Bronchial epithelial cell (primary cell): ENCODE results near the gene GAGE12G. TPM values are rescaled to one million over a fixed set of nuclear protein-coding genes. Genes with fewer than 3 reads are reported as not detected.
"Not testable (repeated sequence)": the region's sequence is repeated elsewhere in the genome, so short reads cannot be mapped to it uniquely, and the experiment has no call there.

Source experiments
- DNase-seq: peaks from one replicate; pipeline ENCODE4 v3.0.0-alpha.2; 2010; ENCODE audit warnings: low read depth
- FAIRE-seq: peaks from 2 replicates; lab custom pipeline; 2011; peaks lifted over from hg19 to GRCh38; lab: Jason Lieb, UNC
- H3K27me3 ChIP-seq: 2 replicates; pipeline ENCODE4 v1.5.1; 2011; ENCODE audit warnings: low read length; ENCODE audit not compliant: control insufficient read depth, insufficient read depth
- H3K36me3 ChIP-seq: 2 replicates; pipeline ENCODE4 v1.5.1; 2011; ENCODE audit warnings: low read length; ENCODE audit not compliant: control insufficient read depth, insufficient read depth
- H3K4me3 ChIP-seq: 2 replicates; pipeline ENCODE4 v1.5.1; 2011; ENCODE audit warnings: mild to moderate bottlenecking, low read depth, low read length, control low read depth
- total RNA-seq: library from RNA; depleted of rRNA; stranded (reverse); fragments of >200 nt; gene quantifications from 2 replicates; pipeline ENCODE4 v1.2.1, GENCODE V29; 2014

GAGE12G gene
- total RNA-seq = not detected in 2 replicates

DNA sequence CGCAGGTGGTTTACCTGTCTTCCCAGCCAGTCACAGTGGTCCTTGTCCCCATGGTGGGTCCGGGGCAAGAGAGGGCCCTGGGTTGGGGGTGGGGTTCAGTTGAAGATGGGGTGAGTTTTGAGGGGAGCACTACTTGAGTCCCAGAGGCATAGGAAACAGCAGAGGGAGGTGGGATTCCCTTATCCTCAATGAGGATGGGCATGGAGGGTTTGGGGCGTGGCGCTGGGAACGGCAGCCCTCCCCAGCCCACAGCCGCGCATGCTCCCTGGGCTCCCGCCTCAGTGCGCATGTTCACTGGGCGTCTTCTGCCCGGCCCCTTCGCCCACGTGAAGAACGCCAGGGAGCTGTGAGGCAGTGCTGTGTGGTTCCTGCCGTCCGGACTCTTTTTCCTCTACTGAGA is at the start of gene GAGE12G:
Gene GAGE12G (plus strand): TSS at position 301 of the 400 bp plus-strand sequence. CDS start 1,155 bp downstream, outside the sequence.
- not testable (repeated sequence) for H3K27me3 ChIP-seq, FAIRE-seq, H3K4me3 ChIP-seq, DNase-seq, H3K36me3 ChIP-seq

DNA sequence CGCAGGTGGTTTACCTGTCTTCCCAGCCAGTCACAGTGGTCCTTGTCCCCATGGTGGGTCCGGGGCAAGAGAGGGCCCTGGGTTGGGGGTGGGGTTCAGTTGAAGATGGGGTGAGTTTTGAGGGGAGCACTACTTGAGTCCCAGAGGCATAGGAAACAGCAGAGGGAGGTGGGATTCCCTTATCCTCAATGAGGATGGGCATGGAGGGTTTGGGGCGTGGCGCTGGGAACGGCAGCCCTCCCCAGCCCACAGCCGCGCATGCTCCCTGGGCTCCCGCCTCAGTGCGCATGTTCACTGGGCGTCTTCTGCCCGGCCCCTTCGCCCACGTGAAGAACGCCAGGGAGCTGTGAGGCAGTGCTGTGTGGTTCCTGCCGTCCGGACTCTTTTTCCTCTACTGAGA is 38.3 kb upstream of the GAGE12G start, which contains the start of gene GAGE12C:
Gene GAGE12C (plus strand): TSS at position 301 of the 400 bp plus-strand sequence. CDS start 1,155 bp downstream, outside the sequence.
- not testable (repeated sequence) for H3K36me3 ChIP-seq, H3K27me3 ChIP-seq, H3K4me3 ChIP-seq, FAIRE-seq, DNase-seq

- not testable (repeated sequence) for H3K36me3 ChIP-seq, DNase-seq, FAIRE-seq, H3K4me3 ChIP-seq, H3K27me3 ChIP-seq
These were observed 28.8 kb upstream of the GAGE12G start, which contains the start of gene GAGE12D for GRCh38 chrX:49541433-49541832. GAGE12D (plus strand) TSS chrX:49541733; CDS start chrX:49542888, 1,155 bp downstream.

- not testable (repeated sequence) for FAIRE-seq, H3K4me3 ChIP-seq, H3K27me3 ChIP-seq, H3K36me3 ChIP-seq, DNase-seq
These were observed 19.2 kb upstream of the GAGE12G start, which contains the start of gene GAGE12E for GRCh38 chrX:49550989-49551388. GAGE12E (plus strand) TSS chrX:49551289; CDS start chrX:49552444, 1,155 bp downstream.

DNA sequence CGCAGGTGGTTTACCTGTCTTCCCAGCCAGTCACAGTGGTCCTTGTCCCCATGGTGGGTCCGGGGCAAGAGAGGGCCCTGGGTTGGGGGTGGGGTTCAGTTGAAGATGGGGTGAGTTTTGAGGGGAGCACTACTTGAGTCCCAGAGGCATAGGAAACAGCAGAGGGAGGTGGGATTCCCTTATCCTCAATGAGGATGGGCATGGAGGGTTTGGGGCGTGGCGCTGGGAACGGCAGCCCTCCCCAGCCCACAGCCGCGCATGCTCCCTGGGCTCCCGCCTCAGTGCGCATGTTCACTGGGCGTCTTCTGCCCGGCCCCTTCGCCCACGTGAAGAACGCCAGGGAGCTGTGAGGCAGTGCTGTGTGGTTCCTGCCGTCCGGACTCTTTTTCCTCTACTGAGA is 9.7 kb upstream of the GAGE12G start, which contains the start of gene GAGE12F:
Gene GAGE12F (plus strand): TSS at position 301 of the 400 bp plus-strand sequence. CDS start 1,155 bp downstream, outside the sequence.
- FAIRE-seq, H3K4me3 ChIP-seq, H3K27me3 ChIP-seq, H3K36me3 ChIP-seq, DNase-seq: not testable (repeated sequence)

DNA sequence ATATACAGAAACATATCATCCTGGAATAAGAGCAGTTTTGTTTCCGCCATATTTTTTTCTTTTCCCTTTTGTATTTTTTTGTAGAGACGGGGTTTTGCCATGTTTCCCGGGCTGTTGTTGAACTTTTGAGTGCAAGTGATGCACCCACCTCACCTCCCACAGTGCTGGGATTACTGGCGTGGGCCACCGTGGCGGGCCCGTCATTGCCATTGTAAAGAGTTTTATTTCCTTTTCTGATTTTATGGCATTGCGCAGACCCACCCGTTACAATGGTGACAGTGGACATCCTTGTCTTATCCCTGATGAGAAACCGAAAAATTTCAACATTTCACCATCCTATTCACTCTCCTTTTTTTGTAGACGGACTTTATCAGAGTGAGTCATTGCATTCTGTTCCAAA is 1.5 kb upstream of the GAGE12G start:
- DNase-seq, FAIRE-seq, H3K36me3 ChIP-seq, H3K4me3 ChIP-seq, H3K27me3 ChIP-seq: not testable (repeated sequence)

- not testable (repeated sequence) for H3K36me3 ChIP-seq, FAIRE-seq, H3K4me3 ChIP-seq, DNase-seq, H3K27me3 ChIP-seq
These were observed 1.0 kb upstream of the GAGE12G start for GRCh38 chrX:49569152-49569551.

- DNase-seq, H3K36me3 ChIP-seq, H3K4me3 ChIP-seq, FAIRE-seq, H3K27me3 ChIP-seq: not testable (repeated sequence)
These were observed 9.4 kb downstream of the GAGE12G start, which contains the start of gene GAGE12H for GRCh38 chrX:49579649-49580048. GAGE12H (plus strand) TSS chrX:49579949; CDS start chrX:49581104, 1,155 bp downstream.

DNA sequence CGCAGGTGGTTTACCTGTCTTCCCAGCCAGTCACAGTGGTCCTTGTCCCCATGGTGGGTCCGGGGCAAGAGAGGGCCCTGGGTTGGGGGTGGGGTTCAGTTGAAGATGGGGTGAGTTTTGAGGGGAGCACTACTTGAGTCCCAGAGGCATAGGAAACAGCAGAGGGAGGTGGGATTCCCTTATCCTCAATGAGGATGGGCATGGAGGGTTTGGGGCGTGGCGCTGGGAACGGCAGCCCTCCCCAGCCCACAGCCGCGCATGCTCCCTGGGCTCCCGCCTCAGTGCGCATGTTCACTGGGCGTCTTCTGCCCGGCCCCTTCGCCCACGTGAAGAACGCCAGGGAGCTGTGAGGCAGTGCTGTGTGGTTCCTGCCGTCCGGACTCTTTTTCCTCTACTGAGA is 19.0 kb downstream of the GAGE12G start, which contains the start of gene GAGE2A:
Gene GAGE2A (plus strand): TSS at position 301 of the 400 bp plus-strand sequence. CDS start 1,155 bp downstream, outside the sequence.
- H3K4me3 ChIP-seq, H3K27me3 ChIP-seq, FAIRE-seq, H3K36me3 ChIP-seq, DNase-seq: not testable (repeated sequence)

DNA sequence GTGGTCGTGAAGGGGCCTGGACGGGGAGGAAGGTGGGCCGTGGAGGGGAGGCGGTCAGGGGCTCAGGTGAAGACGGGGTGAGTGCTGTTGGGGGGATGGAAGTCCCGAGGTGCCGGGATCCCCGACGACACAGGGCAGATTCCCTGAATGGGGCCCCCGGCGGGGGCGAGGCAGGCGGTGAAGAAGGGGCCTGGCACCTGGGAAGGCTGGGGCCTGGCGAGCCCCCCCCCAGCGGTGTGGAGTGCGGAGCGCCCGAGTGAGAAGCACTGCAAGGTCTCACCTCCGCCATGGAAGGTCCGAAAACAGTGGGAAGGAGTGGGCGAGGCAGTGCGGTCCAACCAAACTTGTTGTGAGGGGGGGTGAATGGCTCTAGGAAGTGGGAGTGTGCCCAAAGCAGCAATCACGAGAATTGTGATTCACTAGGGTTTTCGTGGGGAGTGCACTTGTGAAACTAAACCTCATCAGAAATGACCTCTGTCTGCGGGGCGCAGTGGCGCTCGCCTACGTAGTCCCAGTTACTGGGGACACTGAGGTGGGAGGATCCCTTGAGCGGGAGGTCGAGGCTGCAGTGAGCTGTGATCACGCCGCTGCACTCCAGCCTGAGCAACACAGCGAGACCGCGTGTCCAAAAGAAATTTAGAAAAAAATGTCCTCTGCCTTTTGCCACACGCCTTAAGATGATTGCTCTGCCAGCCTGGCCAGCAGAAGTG is 19.7 kb downstream of the GAGE12G start:
- not testable (repeated sequence) for H3K27me3 ChIP-seq, DNase-seq, FAIRE-seq, H3K36me3 ChIP-seq, H3K4me3 ChIP-seq

DNA sequence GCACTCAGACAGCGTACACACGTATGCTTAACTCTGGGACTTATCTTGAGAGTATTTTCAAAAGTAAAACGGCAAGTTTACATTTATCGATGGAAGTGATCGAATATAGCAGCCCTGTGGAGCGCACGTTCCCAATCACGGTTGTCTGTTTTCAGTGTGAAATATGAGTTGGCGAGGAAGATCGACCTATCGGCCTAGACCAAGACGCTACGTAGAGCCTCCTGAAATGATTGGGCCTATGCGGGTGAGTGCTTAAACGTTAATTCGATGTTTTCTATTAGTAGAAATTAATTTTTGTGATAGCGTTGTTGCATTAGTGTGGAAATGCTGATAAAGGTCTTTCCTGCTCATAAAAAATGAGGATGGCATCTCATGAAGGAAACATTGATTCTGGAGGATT is 20.3 kb downstream of the GAGE12G start:
- H3K4me3 ChIP-seq, H3K36me3 ChIP-seq, FAIRE-seq, H3K27me3 ChIP-seq, DNase-seq: not testable (repeated sequence)

GRCh38 chrX:49598720-49599119 is 28.5 kb downstream of the GAGE12G start, which contains the start of gene GAGE1:
GAGE1 (plus strand) TSS chrX:49599020; CDS start chrX:49600175, 1,155 bp downstream.
- H3K36me3 ChIP-seq, H3K27me3 ChIP-seq, DNase-seq, FAIRE-seq, H3K4me3 ChIP-seq: not testable (repeated sequence)
